GM12891 (cell line): ENCODE measurements around the gene CAMSAP3.

Source experiments
- PAX5 ChIP-seq: IDR thresholded peaks from 2 replicates; pipeline ENCODE4 v1.6.1; 2011; ENCODE audit warnings: low read length, moderate library complexity, mild to moderate bottlenecking; ENCODE audit not compliant: insufficient read depth, severe bottlenecking
- POLR2A ChIP-seq: IDR thresholded peaks from 2 replicates; pipeline ENCODE4 v1.6.1; 2011; ENCODE audit warnings: low read depth, low read length, control low read depth
- POLR2AphosphoS5 ChIP-seq: IDR thresholded peaks from 2 replicates; pipeline ENCODE4 v1.6.1; 2011; ENCODE audit warnings: low read depth, low read length, control low read depth
- POU2F2 ChIP-seq: IDR thresholded peaks from 2 replicates; pipeline ENCODE4 v1.6.1; 2011; ENCODE audit warnings: low read depth, mild to moderate bottlenecking, control low read depth, low read length, moderate library complexity
- TAF1 ChIP-seq: IDR thresholded peaks from 2 replicates; pipeline ENCODE4 v1.6.1; 2011; ENCODE audit warnings: low read depth, low read length, control low read depth

GRCh38 chr19:7627166-7627565 lies 31.5 kb downstream of the CAMSAP3 start:
- TF ChIP-seq TAF1 (no peak), POLR2A (no peak), POLR2AphosphoS5 (no peak), PAX5 (no peak), POU2F2 (no peak)
